ENCODE results near the gene FBRSL1.

Gene FBRSL1

GRCh38 chr12:132558861-132559623 is 69.1 kb downstream of the FBRSL1 start:
- no peak for DNase-seq
- TF ChIP-seq POLR2A (IDR thresholded peaks at IDR 0.05; ENCODE audit: low read length) (no peak), GATA1 (IDR thresholded peaks at IDR 0.05; ENCODE audit: low read depth, low read length) (no peak)

DNA sequence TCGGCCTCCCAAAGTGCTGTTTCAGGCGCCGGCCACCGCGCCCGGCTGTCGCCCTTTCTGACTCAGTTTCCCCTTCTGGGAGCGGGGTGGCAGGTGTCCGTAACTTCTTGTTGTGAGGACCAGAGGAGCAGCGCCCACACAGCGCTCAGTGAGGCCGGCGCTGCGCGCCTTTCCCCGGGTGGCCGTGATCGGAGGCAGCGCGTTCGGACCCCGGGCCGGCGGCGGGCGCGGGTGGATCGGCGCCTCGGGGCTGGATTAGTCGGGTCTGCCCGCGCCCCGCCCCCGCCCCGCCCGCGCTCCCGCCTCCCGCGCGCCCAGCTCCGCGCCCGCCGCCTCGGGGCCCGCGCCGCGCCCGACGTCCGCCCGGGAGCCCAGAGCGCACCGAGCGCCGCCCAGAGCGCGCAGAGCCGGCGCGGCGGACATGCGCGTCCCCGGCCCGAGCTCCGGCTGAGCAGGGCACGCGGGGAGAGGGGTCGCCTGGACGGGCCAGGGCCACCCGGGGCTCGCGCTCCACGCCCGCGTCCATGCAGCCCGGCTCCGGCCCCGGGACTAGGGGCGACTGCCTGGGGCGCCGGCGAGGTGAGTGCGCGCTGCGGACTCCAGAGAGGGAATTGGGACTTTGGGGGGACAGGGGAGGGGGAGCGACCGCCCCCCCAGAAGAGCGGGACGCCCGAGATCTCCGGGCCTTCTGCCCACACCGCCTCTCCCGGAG is 69.9 kb downstream of the FBRSL1 start:
- peak; percentile 75 to 77 for DNase-seq
- TF ChIP-seq GATA1 (IDR thresholded peaks at IDR 0.05; ENCODE audit: low read depth, low read length) (no peak), POLR2A (IDR thresholded peaks at IDR 0.05; ENCODE audit: low read length) (no peak)

GRCh38 chr12:132560364-132560613 is 70.3 kb downstream of the FBRSL1 start:
- TF ChIP-seq GATA1 (IDR thresholded peaks at IDR 0.05; ENCODE audit: low read depth, low read length) (no peak), POLR2A (IDR thresholded peaks at IDR 0.05; ENCODE audit: low read length) (no peak)
- no peak for DNase-seq

DNA sequence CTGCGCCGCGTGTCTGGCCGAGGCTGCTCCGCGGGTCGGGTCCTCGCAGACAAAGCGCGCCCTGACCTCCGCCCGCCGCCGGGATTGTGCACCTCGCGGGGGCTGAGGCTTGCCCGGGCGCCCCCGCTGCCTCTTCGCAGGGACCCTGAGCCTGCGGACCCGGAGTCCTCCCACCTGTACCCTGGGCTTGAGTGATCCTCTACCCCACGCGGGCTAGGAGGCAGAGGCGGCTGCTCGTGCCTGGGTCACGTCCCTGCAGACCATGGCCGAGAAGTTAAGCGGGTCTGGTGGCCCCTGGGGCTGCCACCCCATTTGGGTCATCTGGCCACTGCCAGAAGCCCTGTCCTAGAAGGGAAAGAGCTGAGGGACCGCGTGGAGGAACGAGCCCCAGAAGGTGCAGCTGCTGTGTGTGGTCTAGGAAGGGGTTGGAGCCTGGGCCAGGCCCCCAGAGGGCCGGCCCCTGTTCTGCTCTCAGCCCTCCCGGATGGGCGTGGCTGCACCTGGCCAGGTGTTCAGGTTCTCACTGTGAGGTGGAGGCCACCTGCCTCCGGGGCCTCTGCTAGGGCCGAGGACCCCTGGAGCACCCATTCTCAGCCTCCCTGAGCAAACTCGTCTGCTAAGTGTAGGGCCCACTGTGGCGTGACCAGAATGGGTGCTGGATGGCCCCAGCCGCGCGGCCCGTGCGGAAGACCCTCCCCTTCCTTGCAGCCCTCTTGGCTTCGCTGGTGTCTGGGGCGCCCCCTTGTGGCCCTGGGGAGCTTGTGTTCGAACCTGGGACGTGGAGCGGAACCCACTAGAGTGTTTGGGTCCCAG is 70.9 kb downstream of the FBRSL1 start:
- DNase-seq: peak; percentile 79 to 82
- TF ChIP-seq GATA1 (IDR thresholded peaks at IDR 0.05; ENCODE audit: low read depth, low read length): no peak

Data from erythroblast (primary cell).